ENCODE measurements around the gene DOK5.
"Not testable (repeated sequence)": the region's sequence is repeated elsewhere in the genome, so short reads cannot be mapped to it uniquely, and the experiment has no call there.

Gene DOK5

GRCh38 chr20:54475334-54476168, at the start of gene DOK5:
Gene DOK5 (plus strand): TSS chr20:54475593. CDS start chr20:54475947, 354 bp downstream.
- DNase-seq: no peak

GRCh38 chr20:54429364-54429763, 46.0 kb upstream of the DOK5 start:
- DNase-seq: no peak

GRCh38 chr20:54431156-54431944, 44.0 kb upstream of the DOK5 start:
- DNase-seq: no peak

- DNase-seq: no peak
These were observed 42.4 kb upstream of the DOK5 start for GRCh38 chr20:54432966-54433365.

- peak; percentile 35 for DNase-seq
These were observed 41.8 kb upstream of the DOK5 start for GRCh38 chr20:54433636-54434035.

- no peak for DNase-seq
These were observed 41.2 kb upstream of the DOK5 start for GRCh38 chr20:54434196-54434595.

- no peak for DNase-seq
These were observed 40.4 kb upstream of the DOK5 start for GRCh38 chr20:54435015-54435414.

GRCh38 chr20:54436410-54436809, 39.0 kb upstream of the DOK5 start:
- not testable (repeated sequence) for DNase-seq

GRCh38 chr20:54438166-54438565, 37.2 kb upstream of the DOK5 start:
- no peak for DNase-seq

GRCh38 chr20:54450207-54450606, 25.2 kb upstream of the DOK5 start:
- no peak for DNase-seq

GRCh38 chr20:54451171-54451570, 24.2 kb upstream of the DOK5 start:
- no peak for DNase-seq

- no peak for DNase-seq
These were observed 23.1 kb upstream of the DOK5 start for GRCh38 chr20:54452277-54452676.

- no peak for DNase-seq
These were observed 20.4 kb upstream of the DOK5 start for GRCh38 chr20:54454982-54455381.

- DNase-seq: no peak
These were observed 19.0 kb upstream of the DOK5 start for GRCh38 chr20:54456423-54456822.

- no peak for DNase-seq
These were observed 18.4 kb upstream of the DOK5 start for GRCh38 chr20:54456961-54457360.

- no peak for DNase-seq
These were observed 17.2 kb upstream of the DOK5 start for GRCh38 chr20:54458219-54458618.

- no peak for DNase-seq
These were observed 16.1 kb upstream of the DOK5 start for GRCh38 chr20:54459279-54459678.

- no peak for DNase-seq
These were observed 11.4 kb upstream of the DOK5 start for GRCh38 chr20:54464003-54464402.

- DNase-seq: no peak
These were observed 9.3 kb upstream of the DOK5 start for GRCh38 chr20:54466127-54466526.

- DNase-seq: no peak
These were observed 7.8 kb upstream of the DOK5 start for GRCh38 chr20:54467622-54468021.

- no peak for DNase-seq
These were observed 7.3 kb upstream of the DOK5 start for GRCh38 chr20:54468082-54468481.

- DNase-seq: no peak
These were observed 6.1 kb upstream of the DOK5 start for GRCh38 chr20:54469293-54469692.

GRCh38 chr20:54469952-54470351, 5.4 kb upstream of the DOK5 start:
- DNase-seq: no peak

- DNase-seq: no peak
These were observed 4.7 kb upstream of the DOK5 start for GRCh38 chr20:54470697-54471096.
